ENCODE data around the gene ZNF808. TPM values are rescaled to one million over a fixed set of nuclear protein-coding genes. Genes with fewer than 3 reads are reported as not detected.

ZNF808 gene
- total and polyA plus RNA-seq, 2 of the 13 experiments (the other 11 are each of a cell fraction or from before 2014, with no cell fraction given): 3.0 to 7.4 TPM

- no peak; the same call in 1 of the 2 replicates for TF ChIP-seq NR0B2 (CRISPR knock-in tag; IDR thresholded peaks at IDR 0.05)
- TF ChIP-seq HMGXB4 (CRISPR knock-in tag; IDR thresholded peaks at IDR 0.05; ENCODE audit: borderline replicate concordance in 1 of 2, low read depth in 1 of 2): peak in 1 of 2 experiments; percentile 59; a peak in 2 of 4 replicates
- peak; percentile 63 for TF ChIP-seq KMT2A (CRISPR knock-in tag; IDR thresholded peaks at IDR 0.05)
- TF ChIP-seq ZNF468 (CRISPR knock-in tag; IDR thresholded peaks at IDR 0.05): no peak
- no peak for TF ChIP-seq TFE3 (CRISPR knock-in tag; IDR thresholded peaks at IDR 0.05)
- TF ChIP-seq FOXA3 (CRISPR knock-in tag; IDR thresholded peaks at IDR 0.05): no peak
- TF ChIP-seq NR2F6 (IDR thresholded peaks at IDR 0.05): no peak
- TF ChIP-seq NR2F6 (CRISPR knock-in tag; IDR thresholded peaks at IDR 0.05): peak; percentile 17; the same call in 1 of the 2 replicates
- no peak for TF ChIP-seq ARID3A (IDR thresholded peaks at IDR 0.05; ENCODE audit: low read depth, low read length)
- TF ChIP-seq ZNF709 (CRISPR knock-in tag; IDR thresholded peaks at IDR 0.05): no peak
- 0 out of 2 replicates have a peak, but pooled peaks have one; percentile 25 for TF ChIP-seq SP5 (CRISPR knock-in tag; IDR thresholded peaks at IDR 0.05; ENCODE audit: borderline replicate concordance, low read depth)
- peak; percentile 39 for TF ChIP-seq ZFX (CRISPR knock-in tag; IDR thresholded peaks at IDR 0.05; ENCODE audit: low read depth)
- no peak for TF ChIP-seq ZNF792 (CRISPR knock-in tag; IDR thresholded peaks at IDR 0.05)
- TF ChIP-seq ZNF563 (CRISPR knock-in tag; IDR thresholded peaks at IDR 0.05): no peak
- peak; percentile 15; the same call in 1 of the 2 replicates for TF ChIP-seq MYC (CRISPR knock-in tag; IDR thresholded peaks at IDR 0.05; ENCODE audit: borderline replicate concordance)
- TF ChIP-seq ZNF512B (CRISPR knock-in tag; IDR thresholded peaks at IDR 0.05; ENCODE audit: borderline replicate concordance): no peak
- TF ChIP-seq SP140L (CRISPR knock-in tag; IDR thresholded peaks at IDR 0.05; ENCODE audit: borderline replicate concordance): no peak
- 0 out of 2 replicates have a peak, but pooled peaks have one; percentile 35 for TF ChIP-seq SALL2 (CRISPR knock-in tag; IDR thresholded peaks at IDR 0.05)
- peak; percentile 62 for TF ChIP-seq PHF21A (CRISPR knock-in tag; IDR thresholded peaks at IDR 0.05)
- TF ChIP-seq CBX1 (IDR thresholded peaks at IDR 0.05; ENCODE audit: low read depth): peak; percentile 18
- TF ChIP-seq CHCHD3 (CRISPR knock-in tag; IDR thresholded peaks at IDR 0.05): no peak
- TF ChIP-seq PAX8 (CRISPR knock-in tag; IDR thresholded peaks at IDR 0.05; ENCODE audit: borderline replicate concordance): no peak
Observed at GRCh38 chr19:52527134-52527955, at the start of gene ZNF808 (continued).
